ENCODE data around the gene TAMM41. TPM values are rescaled to one million over a fixed set of nuclear protein-coding genes. Genes with fewer than 3 reads are reported as not detected.

Gene TAMM41
- total and polyA plus RNA-seq, 2 of the 4 experiments (the other 2 are of a cell fraction) = 4.3 to 15.9 TPM

DNA sequence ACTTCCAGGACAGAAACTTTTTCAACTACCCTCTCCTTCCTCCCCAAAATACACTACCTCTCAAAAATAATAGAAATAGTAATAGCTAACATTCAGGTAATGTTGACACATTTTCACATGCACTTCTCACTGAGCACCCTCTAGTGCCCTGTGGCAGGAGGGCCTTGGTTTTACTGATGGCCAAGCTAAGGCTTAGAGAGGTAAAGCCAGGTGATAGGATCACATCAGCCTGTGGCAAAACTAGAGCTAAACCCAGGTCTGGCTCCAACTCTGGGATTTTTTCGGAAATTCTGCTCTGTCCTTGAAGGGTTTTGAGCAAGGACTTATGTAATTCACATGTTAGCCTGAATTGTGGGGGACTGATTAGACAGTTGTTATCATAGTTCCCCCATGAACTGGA, 922 bp upstream of the TAMM41 start:
- POLR2A ChIA-PET (ENCODE audit: unreplicated experiment) = no interaction called here
- WGBS, 2 experiments (ENCODE audit: extremely low coverage in 2 of 2, insufficient read length in 1 of 2) = no CpG with 5 or more reads among the region's 1 CpG
- ATAC-seq (ENCODE audit: low read depth) = no peak

More for the DNA sequence above, 922 bp upstream of the TAMM41 start:
- Histone ChIP-seq H4K8ac (ENCODE audit: low read depth in 2 of 2, low read length in 2 of 2) (peak overlapping the region in 1 of 2 experiments; percentile 79; a peak in 1 of 4 replicates), H3K36me3 (ENCODE audit: control insufficient read depth, insufficient read depth, low read length) (peaks cover 6% of the 10 kb centered on the region), H4K5ac (ENCODE audit: low read depth, low read length) (no peak overlapping the region), H3K56ac (ENCODE audit: extremely low read depth, insufficient read depth, low read length) (no peak overlapping the region), H3K14ac (replicated peaks; ENCODE audit: low read depth, low read length) (no peak overlapping the region), H3K9ac (ENCODE audit: low read depth, low read length) (no peak overlapping the region), H2AFZ (replicated peaks; ENCODE audit: low read length, poor library complexity) (peak overlapping the region; percentile 1), H3K18ac (ENCODE audit: low read depth, low read length) (no peak overlapping the region), H4K20me1 (ENCODE audit: insufficient read depth, low read length) (no peaks in the 10 kb centered on the region; the same call in 1 of the 2 replicates), H3K4me1 (ENCODE audit: control insufficient read depth, insufficient read depth, low read length) (peaks cover 5% of the 10 kb centered on the region), H2BK15ac (ENCODE audit: low read depth, low read length) (no peak overlapping the region), H3K9me3 (ENCODE audit: control insufficient read depth, insufficient read depth, low read length) (no peaks in the 10 kb centered on the region), H2BK120ac (ENCODE audit: low read depth, low read length) (no peak overlapping the region), H2AK5ac (ENCODE audit: low read depth, low read length) (no peak overlapping the region), H2AK9ac (replicated peaks; ENCODE audit: low read depth, low read length, poor library complexity) (no peak overlapping the region), H3K4me3 (ENCODE audit: insufficient read depth, low read depth, low read length) (no peak overlapping the region), H4K91ac (ENCODE audit: insufficient read depth, low read depth, low read length) (no peak overlapping the region), H2BK5ac (ENCODE audit: low read depth, low read length, poor library complexity, severe bottlenecking) (no peak overlapping the region), H3K4ac (ENCODE audit: low read depth, low read length) (no peak overlapping the region), H3K79me1 (ENCODE audit: low read depth in 1 of 2, low read length in 2 of 2) (peaks cover 15 to 30% of the 10 kb centered on the region in 2 experiments; a peak in 3 of 4 replicates), H2BK20ac (ENCODE audit: low read depth, low read length) (no peak overlapping the region), H3K4me2 (ENCODE audit: low read depth, low read length) (no peak overlapping the region), H3K23ac (ENCODE audit: low read depth, low read length) (no peak overlapping the region), H3K27me3 (ENCODE audit: control insufficient read depth, insufficient read depth, low read length) (peaks cover 8% of the 10 kb centered on the region), H3K9me1 (ENCODE audit: insufficient read depth, low read length) (no peaks in the 10 kb centered on the region; the same call in 1 of the 2 replicates), H3K27ac (ENCODE audit: insufficient read depth, low read length) (no peak overlapping the region)
- no peak for DNase-seq
- BruUV-seq (replicated peaks) = no TSS peak
- TF ChIP-seq NFE2L2 (IDR thresholded peaks at IDR 0.05; ENCODE audit: low read depth, low read length) (no peak), SMC3 (IDR thresholded peaks at IDR 0.05; ENCODE audit: low read depth, low read length) (no peak), MAFK (IDR thresholded peaks at IDR 0.05; ENCODE audit: low read depth, low read length) (no peak), RAD21 (IDR thresholded peaks at IDR 0.05; ENCODE audit: low read length) (no peak), CHD1 (IDR thresholded peaks at IDR 0.05; ENCODE audit: low read depth, low read length) (no peak), POLR2A (IDR thresholded peaks at IDR 0.05; ENCODE audit: low read depth, low read length) (no peak)
- TF ChIP-seq, protein P1, sequence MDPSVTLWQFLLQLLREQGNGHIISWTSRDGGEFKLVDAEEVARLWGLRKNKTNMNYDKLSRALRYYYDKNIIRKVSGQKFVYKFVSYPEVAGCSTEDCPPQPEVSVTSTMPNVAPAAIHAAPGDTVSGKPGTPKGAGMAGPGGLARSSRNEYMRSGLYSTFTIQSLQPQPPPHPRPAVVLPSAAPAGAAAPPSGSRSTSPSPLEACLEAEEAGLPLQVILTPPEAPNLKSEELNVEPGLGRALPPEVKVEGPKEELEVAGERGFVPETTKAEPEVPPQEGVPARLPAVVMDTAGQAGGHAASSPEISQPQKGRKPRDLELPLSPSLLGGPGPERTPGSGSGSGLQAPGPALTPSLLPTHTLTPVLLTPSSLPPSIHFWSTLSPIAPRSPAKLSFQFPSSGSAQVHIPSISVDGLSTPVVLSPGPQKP (IDR thresholded peaks at IDR 0.05; ENCODE audit: borderline replicate concordance, low read depth, low read length) = no peak
- TF ChIP-seq, protein P2, sequence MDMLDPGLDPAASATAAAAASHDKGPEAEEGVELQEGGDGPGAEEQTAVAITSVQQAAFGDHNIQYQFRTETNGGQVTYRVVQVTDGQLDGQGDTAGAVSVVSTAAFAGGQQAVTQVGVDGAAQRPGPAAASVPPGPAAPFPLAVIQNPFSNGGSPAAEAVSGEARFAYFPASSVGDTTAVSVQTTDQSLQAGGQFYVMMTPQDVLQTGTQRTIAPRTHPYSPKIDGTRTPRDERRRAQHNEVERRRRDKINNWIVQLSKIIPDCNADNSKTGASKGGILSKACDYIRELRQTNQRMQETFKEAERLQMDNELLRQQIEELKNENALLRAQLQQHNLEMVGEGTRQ (IDR thresholded peaks at IDR 0.05; ENCODE audit: low read depth, low read length) = no peak
- dilution Hi-C loops (cut with HindIII; ENCODE audit: low sequenced_read_pairs, unreplicated experiment) (no loop called here), in situ Hi-C loops (cut with MboI; ENCODE audit: low sequenced_read_pairs) (no loop called here), intact Hi-C loops (cut with micrococcal nuclease) (loop anchor here (5.0 kb wide), 1 partner anchor 330 kb away; no protein-coding TSS in a partner anchor)
- CTCF ChIA-PET = interaction anchor here (0.7 to 0.9 kb wide), 2 partner anchors 9 to 395 kb away, joined by 3 read pairs; no protein-coding TSS in a partner anchor
